CD8-positive, alpha-beta memory T cell (primary cell): Measurements from ENCODE around the gene RDH8. TPM values are rescaled to one million over a fixed set of nuclear protein-coding genes. Genes with fewer than 3 reads are reported as not detected.

Experiments
- CTCF ChIA-PET: fragments of 350-600 bp; sonication (Branson Sonifier 250); formaldehyde crosslinking; loops from one replicate; lab custom pipeline; 2021; ENCODE audit warnings: antibody characterized with exemption; lab: Charles Lee
- POLR2A ChIA-PET: fragments of 350-600 bp; sonication (Branson Sonifier 250); formaldehyde crosslinking; loops from one replicate; lab custom pipeline; 2021; ENCODE audit warnings: antibody characterized with exemption; lab: Charles Lee
- DNase-seq, 5 donors: peaks; one replicate each; pipeline versions ENCODE4 v3.0.0 to v3.0.0-alpha.2; 2020 to 2022; ENCODE audit warnings: mixed read lengths in 1 of 5
- H3K27ac ChIP-seq: one replicate; pipeline ENCODE4 v1.7.0; 2013; ENCODE audit warnings: low read depth, mild to moderate bottlenecking, low read length, moderate library complexity
- H3K27me3 ChIP-seq: 2 replicates; pipeline ENCODE4 v1.7.0; 2013; ENCODE audit warnings: low read length, mild to moderate bottlenecking; ENCODE audit not compliant: insufficient read depth, poor library complexity, severe bottlenecking
- H3K36me3 ChIP-seq: 2 replicates; pipeline ENCODE4 v1.7.0; 2013; ENCODE audit warnings: mild to moderate bottlenecking, low read length, moderate library complexity; ENCODE audit not compliant: insufficient read depth
- H3K4me1 ChIP-seq: 2 replicates; pipeline ENCODE4 v1.7.0; 2013; ENCODE audit warnings: mild to moderate bottlenecking, low read length, moderate library complexity; ENCODE audit not compliant: insufficient read depth
- H3K4me3 ChIP-seq: 2 replicates; pipeline ENCODE4 v1.7.0; 2013; ENCODE audit warnings: mild to moderate bottlenecking, low read length
- H3K9me3 ChIP-seq: 2 replicates; pipeline ENCODE4 v1.7.0; 2013; ENCODE audit warnings: mild to moderate bottlenecking, low read length
- H3K27ac Mint-ChIP-seq, 8 donors: one replicate each; pipeline ENCODE4 v1.8.0; 2020 to 2021; ENCODE audit warnings: mixed read lengths in 8 of 8, mild to moderate bottlenecking in 6 of 8, inconsistent platforms in 3 of 8, moderate library complexity in 3 of 8
- H3K27me3 Mint-ChIP-seq, 2 donors: one replicate each; pipeline ENCODE4 v1.8.0; 2020 to 2021; ENCODE audit warnings: mixed read lengths in 2 of 2, mild to moderate bottlenecking in 1 of 2, moderate library complexity in 1 of 2
- H3K36me3 Mint-ChIP-seq, 3 donors: one replicate each; pipeline ENCODE4 v1.8.0; 2020 to 2021; ENCODE audit warnings: mixed read lengths in 3 of 3, inconsistent platforms in 1 of 3, mild to moderate bottlenecking in 1 of 3
- H3K4me1 Mint-ChIP-seq, 3 donors: one replicate each; pipeline ENCODE4 v1.8.0; 2020 to 2021; ENCODE audit warnings: mixed read lengths in 3 of 3, inconsistent platforms in 1 of 3, mild to moderate bottlenecking in 1 of 3
- H3K4me3 Mint-ChIP-seq, 7 donors: one replicate each; pipeline ENCODE4 v1.8.0; 2020 to 2021; ENCODE audit warnings: mixed read lengths in 7 of 7, mild to moderate bottlenecking in 6 of 7, moderate library complexity in 4 of 7, inconsistent platforms in 2 of 7
- H3K9me3 Mint-ChIP-seq, 5 donors: one replicate each; pipeline ENCODE4 v1.8.0; 2020 to 2022; ENCODE audit warnings: mixed read lengths in 5 of 5, mild to moderate bottlenecking in 3 of 5, moderate library complexity in 2 of 5, inconsistent platforms in 1 of 5
- polyA plus RNA-seq: library from polyadenylated mRNA; unstranded; fragments of 300-500 nt; fragmentation: Illumina TruSeq; gene quantifications from one replicate; pipeline ENCODE4 v1.2.3, GENCODE V29; 2021
- total RNA-seq, 2 experiments: library from RNA; stranded (reverse); gene quantifications; one replicate each; pipeline ENCODE4 v1.2.3, GENCODE V29; 2021

The RDH8 gene
- total and polyA plus RNA-seq, 3 experiments from 2014 or later = not detected

GRCh38 chr19:9971166-9971897, 42.0 kb upstream of the RDH8 start:
- peaks cover 4 to 12% (median 12%) of the 10 kb centered on the region in 3 donors for H3K4me1 Mint-ChIP-seq
- Histone ChIP-seq H3K27ac (no peak overlapping the region), H3K9me3 (no peaks in the 10 kb centered on the region), H3K4me3 (no peak overlapping the region), H3K36me3 (no peaks in the 10 kb centered on the region), H3K27me3 (no peaks in the 10 kb centered on the region), H3K4me1 (no peaks in the 10 kb centered on the region)
- ChIA-PET POLR2A (no interaction called here), CTCF (interaction anchor here (1.1 kb wide), 1 partner anchor 57 kb away, joined by 3 read pairs; no protein-coding TSS in a partner anchor)
- H3K27me3 Mint-ChIP-seq = peaks cover 16 to 26% of the 10 kb centered on the region in 2 donors
- peaks cover 0 to 4% (median 0%) of the 10 kb centered on the region in 3 donors for H3K36me3 Mint-ChIP-seq
- no peaks in the 10 kb centered on the region for H3K9me3 Mint-ChIP-seq
- peak overlapping the region in 2 of 8 donors; percentile 17 to 56 for H3K27ac Mint-ChIP-seq
- DNase-seq = no peak
- no peak overlapping the region for H3K4me3 Mint-ChIP-seq

- no peaks in the 10 kb centered on the region for H3K36me3 ChIP-seq
- no peaks in the 10 kb centered on the region for H3K4me1 ChIP-seq
- Mint-ChIP-seq H3K9me3 (no peaks in the 10 kb centered on the region), H3K4me3 (peak overlapping the region in 1 of 7 donors; percentile 51), H3K36me3 (peaks cover 0 to 4% (median 0%) of the 10 kb centered on the region in 3 donors), H3K27ac (peak overlapping the region in 1 of 8 donors; percentile 17), H3K4me1 (peaks cover 0 to 12% (median 12%) of the 10 kb centered on the region in 3 donors), H3K27me3 (peaks cover 12 to 21% of the 10 kb centered on the region in 2 donors)
- ChIA-PET CTCF (interaction anchor here (0.9 kb wide), 1 partner anchor 56 kb away, joined by 4 read pairs; no protein-coding TSS in a partner anchor), POLR2A (no interaction called here)
- DNase-seq = no peak
- no peaks in the 10 kb centered on the region for H3K27me3 ChIP-seq
- H3K27ac ChIP-seq = no peak overlapping the region
- H3K9me3 ChIP-seq = no peaks in the 10 kb centered on the region
- H3K4me3 ChIP-seq = no peak overlapping the region
Measured at GRCh38 chr19:9972103-9972502, 41.2 kb upstream of the RDH8 start.

- no peaks in the 10 kb centered on the region for H3K36me3 ChIP-seq
- no peaks in the 10 kb centered on the region for H3K9me3 ChIP-seq
- ChIA-PET POLR2A (no interaction called here), CTCF (no interaction called here)
- no peaks in the 10 kb centered on the region for H3K4me1 Mint-ChIP-seq
- H3K27ac ChIP-seq = no peak overlapping the region
- no peak overlapping the region for H3K4me3 ChIP-seq
- peak overlapping the region in 1 of 8 donors; percentile 58 for H3K27ac Mint-ChIP-seq
- no peaks in the 10 kb centered on the region for H3K9me3 Mint-ChIP-seq
- DNase-seq = no peak
- peaks cover 0 to 13% (median 3%) of the 10 kb centered on the region in 3 donors for H3K36me3 Mint-ChIP-seq
- no peak overlapping the region for H3K4me3 Mint-ChIP-seq
- peaks cover 7 to 9% of the 10 kb centered on the region in 2 donors for H3K27me3 Mint-ChIP-seq
- H3K27me3 ChIP-seq = no peaks in the 10 kb centered on the region
- no peaks in the 10 kb centered on the region for H3K4me1 ChIP-seq
Measured at GRCh38 chr19:9981406-9982260, 31.6 kb upstream of the RDH8 start.

GRCh38 chr19:9986787-9987281, 26.4 kb upstream of the RDH8 start:
- ChIA-PET CTCF (interaction anchor here (1.2 kb wide), 1 partner anchor 56 kb away, joined by 3 read pairs; no protein-coding TSS in a partner anchor), POLR2A (no interaction called here)
- Mint-ChIP-seq H3K4me3 (no peak overlapping the region), H3K27me3 (peaks cover 10 to 24% of the 10 kb centered on the region in 2 donors), H3K4me1 (no peaks in the 10 kb centered on the region), H3K9me3 (no peaks in the 10 kb centered on the region), H3K36me3 (peaks cover 0 to 4% (median 2%) of the 10 kb centered on the region in 3 donors), H3K27ac (peak overlapping the region in 1 of 8 donors; percentile 41)
- Histone ChIP-seq H3K27me3 (no peaks in the 10 kb centered on the region), H3K9me3 (no peaks in the 10 kb centered on the region), H3K4me3 (no peak overlapping the region), H3K36me3 (no peaks in the 10 kb centered on the region), H3K27ac (no peak overlapping the region), H3K4me1 (no peaks in the 10 kb centered on the region)
- no peak for DNase-seq

- Mint-ChIP-seq H3K27ac (peak overlapping the region in 1 of 8 donors; percentile 18), H3K9me3 (no peaks in the 10 kb centered on the region), H3K4me3 (no peak overlapping the region), H3K4me1 (no peaks in the 10 kb centered on the region), H3K27me3 (peaks cover 9 to 28% of the 10 kb centered on the region in 2 donors), H3K36me3 (peaks cover 0 to 2% (median 0%) of the 10 kb centered on the region in 3 donors)
- no peak for DNase-seq
- Histone ChIP-seq H3K9me3 (no peaks in the 10 kb centered on the region), H3K4me1 (no peaks in the 10 kb centered on the region), H3K36me3 (no peaks in the 10 kb centered on the region), H3K4me3 (no peak overlapping the region), H3K27ac (no peak overlapping the region), H3K27me3 (no peaks in the 10 kb centered on the region)
- POLR2A ChIA-PET = interaction anchor here (0.6 kb wide), 1 partner anchor 1018 kb away, joined by 5 read pairs; no protein-coding TSS in a partner anchor
- CTCF ChIA-PET = interaction anchor here (1.5 kb wide), 1 partner anchor 10 kb away, joined by 3 read pairs; no protein-coding TSS in a partner anchor
Measured at GRCh38 chr19:9989504-9989903, 23.8 kb upstream of the RDH8 start.

- Histone ChIP-seq H3K4me3 (no peak overlapping the region), H3K27me3 (no peaks in the 10 kb centered on the region), H3K27ac (no peak overlapping the region), H3K9me3 (no peaks in the 10 kb centered on the region), H3K36me3 (no peaks in the 10 kb centered on the region), H3K4me1 (no peaks in the 10 kb centered on the region)
- Mint-ChIP-seq H3K27ac (peak overlapping the region in 3 of 8 donors; percentile 2 to 19 (median 13)), H3K36me3 (peaks cover 0 to 2% (median 0%) of the 10 kb centered on the region in 3 donors), H3K9me3 (no peaks in the 10 kb centered on the region), H3K4me1 (no peaks in the 10 kb centered on the region), H3K4me3 (no peak overlapping the region), H3K27me3 (peaks cover 6 to 28% of the 10 kb centered on the region in 2 donors)
- ChIA-PET POLR2A (no interaction called here), CTCF (no interaction called here)
- no peak for DNase-seq
Measured at GRCh38 chr19:9991425-9992191, 21.7 kb upstream of the RDH8 start.

- H3K4me1 Mint-ChIP-seq = peaks cover under 1 to 2% (median 1%) of the 10 kb centered on the region in 3 donors
- H3K4me3 ChIP-seq = no peak overlapping the region
- ChIA-PET POLR2A (no interaction called here), CTCF (no interaction called here)
- H3K36me3 Mint-ChIP-seq = peaks cover 0 to 4% (median 2%) of the 10 kb centered on the region in 3 donors
- no peak overlapping the region for H3K27ac ChIP-seq
- no peaks in the 10 kb centered on the region for H3K4me1 ChIP-seq
- H3K36me3 ChIP-seq = no peaks in the 10 kb centered on the region
- no peak for DNase-seq
- no peak overlapping the region for H3K27ac Mint-ChIP-seq
- H3K9me3 ChIP-seq = no peaks in the 10 kb centered on the region
- peaks cover 20 to 33% of the 10 kb centered on the region in 2 donors for H3K27me3 Mint-ChIP-seq
- H3K27me3 ChIP-seq = no peaks in the 10 kb centered on the region
- no peak overlapping the region for H3K4me3 Mint-ChIP-seq
- H3K9me3 Mint-ChIP-seq = no peaks in the 10 kb centered on the region
Measured at GRCh38 chr19:9995084-9995483, 18.2 kb upstream of the RDH8 start.
